Neural progenitor cell (in vitro differentiated cells): Measurements from ENCODE around the gene KDSR. TPM values are rescaled to one million over a fixed set of nuclear protein-coding genes. Genes with fewer than 3 reads are reported as not detected.

Source experiments
- DNase-seq: peaks from one replicate; pipeline ENCODE4 v3.0.0-alpha.2; 2016; ENCODE audit warnings: low spot score
- H2AFZ ChIP-seq: fragments of 200-600 bp; sonication (generic); replicated peaks from 2 replicates; pipeline ENCODE4 v1.6.1; 2016; ENCODE audit warnings: antibody characterized with exemption
- H3F3A ChIP-seq: fragments of 200-600 bp; sonication (generic); 2 replicates; pipeline ENCODE4 v1.6.1; 2016; ENCODE audit warnings: antibody characterized with exemption, low read depth
- H3K27ac ChIP-seq: fragments of 200-600 bp; sonication (generic); 2 replicates; pipeline ENCODE4 v1.5.1; 2016; ENCODE audit warnings: mild to moderate bottlenecking
- H3K27me3 ChIP-seq: fragments of 200-600 bp; sonication (generic); 2 replicates; pipeline ENCODE4 v1.6.1; 2016; ENCODE audit warnings: mild to moderate bottlenecking, moderate library complexity
- H3K36me3 ChIP-seq: fragments of 200-600 bp; sonication (generic); 2 replicates; pipeline ENCODE4 v1.5.1; 2016
- H3K4me1 ChIP-seq: fragments of 200-600 bp; sonication (generic); 2 replicates; pipeline ENCODE4 v1.6.1; 2016; ENCODE audit warnings: mixed run types
- H3K4me2 ChIP-seq: fragments of 200-600 bp; sonication (generic); 2 replicates; pipeline ENCODE4 v1.6.1; 2016
- H3K4me3 ChIP-seq: fragments of 200-600 bp; sonication (generic); 2 replicates; pipeline ENCODE4 v1.5.1; 2016
- H3K79me2 ChIP-seq: fragments of 200-600 bp; sonication (generic); 2 replicates; pipeline ENCODE4 v1.6.1; 2016; ENCODE audit warnings: low read depth
- H3K9ac ChIP-seq: fragments of 200-600 bp; sonication (generic); 2 replicates; pipeline ENCODE4 v1.6.1; 2016
- H3K9me3 ChIP-seq: fragments of 200-600 bp; sonication (generic); 2 replicates; pipeline ENCODE4 v1.5.1; 2016; ENCODE audit warnings: low read depth
- H4K20me1 ChIP-seq: fragments of 200-600 bp; sonication (generic); 2 replicates; pipeline ENCODE4 v1.6.1; 2016; ENCODE audit warnings: low read depth
- H3K27ac Mint-ChIP-seq: 3 replicates; pipeline ENCODE4 v1.8.0; 2021; ENCODE audit warnings: mixed read lengths
- H3K27me3 Mint-ChIP-seq: 2 replicates; pipeline ENCODE4 v1.8.0; 2022; ENCODE audit warnings: low read depth, mild to moderate bottlenecking, inconsistent platforms, moderate library complexity, mixed read lengths; ENCODE audit not compliant: insufficient read depth
- H3K36me3 Mint-ChIP-seq: 3 replicates; pipeline ENCODE4 v1.8.0; 2021; ENCODE audit warnings: mixed read lengths
- H3K4me1 Mint-ChIP-seq: 3 replicates; pipeline ENCODE4 v1.8.0; 2021; ENCODE audit warnings: mixed read lengths
- H3K4me3 Mint-ChIP-seq: 3 replicates; pipeline ENCODE4 v1.8.0; 2021; ENCODE audit warnings: mild to moderate bottlenecking, moderate library complexity, mixed read lengths
- H3K9me3 Mint-ChIP-seq: 3 replicates; pipeline ENCODE4 v1.8.0; 2020; ENCODE audit warnings: mixed read lengths
- CTCF ChIP-seq: fragments of 200-600 bp; sonication (generic); IDR thresholded peaks from 2 replicates; pipeline ENCODE4 v1.5.1; 2017; ENCODE audit warnings: antibody characterized with exemption, mild to moderate bottlenecking
- EZH2 ChIP-seq: fragments of 200-600 bp; sonication (generic); IDR thresholded peaks from 2 replicates; pipeline ENCODE4 v1.6.1; 2017; ENCODE audit warnings: antibody characterized with exemption, mild to moderate bottlenecking, moderate library complexity
- EZH2phosphoT487 ChIP-seq: fragments of 200-600 bp; sonication (generic); IDR thresholded peaks from 2 replicates; pipeline ENCODE4 v1.6.1; 2017; ENCODE audit warnings: antibody characterized with exemption
- total RNA-seq: library from RNA; depleted of rRNA; stranded (reverse); fragments of >200 nt; gene quantifications from 2 replicates; pipeline ENCODE4 v1.2.3, GENCODE V29; 2015; ENCODE audit warnings: low replicate concordance

Gene KDSR
- total RNA-seq, 1 donor from 2014 or later = 20.6 TPM

DNA sequence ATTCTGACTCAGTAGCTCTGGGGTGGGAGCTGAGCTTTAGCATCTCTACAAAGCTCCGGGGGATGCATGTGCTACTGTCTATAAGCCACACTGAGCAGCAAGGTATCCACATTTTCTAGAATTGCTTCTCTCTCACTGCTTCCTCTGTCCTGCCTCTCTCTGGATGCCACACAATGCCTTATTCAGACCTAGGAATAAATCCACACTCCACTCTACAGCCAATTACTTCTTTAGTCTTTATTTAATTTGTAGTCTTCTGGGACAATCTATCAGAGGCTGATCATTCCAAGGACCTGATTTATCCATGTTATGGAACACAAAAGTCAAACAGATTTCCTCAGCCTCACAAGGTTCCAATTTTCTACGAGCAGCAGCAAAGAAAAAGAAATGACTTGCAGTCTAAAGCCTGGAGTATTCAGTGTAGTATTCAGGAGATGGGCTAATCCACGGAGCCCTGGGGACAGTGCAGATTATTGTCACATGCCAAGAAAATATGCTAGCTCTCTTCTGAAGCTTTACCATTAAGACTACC, 51.8 kb downstream of the KDSR start:
- no peak overlapping the region for H3K4me3 ChIP-seq
- no peak for DNase-seq

DNA sequence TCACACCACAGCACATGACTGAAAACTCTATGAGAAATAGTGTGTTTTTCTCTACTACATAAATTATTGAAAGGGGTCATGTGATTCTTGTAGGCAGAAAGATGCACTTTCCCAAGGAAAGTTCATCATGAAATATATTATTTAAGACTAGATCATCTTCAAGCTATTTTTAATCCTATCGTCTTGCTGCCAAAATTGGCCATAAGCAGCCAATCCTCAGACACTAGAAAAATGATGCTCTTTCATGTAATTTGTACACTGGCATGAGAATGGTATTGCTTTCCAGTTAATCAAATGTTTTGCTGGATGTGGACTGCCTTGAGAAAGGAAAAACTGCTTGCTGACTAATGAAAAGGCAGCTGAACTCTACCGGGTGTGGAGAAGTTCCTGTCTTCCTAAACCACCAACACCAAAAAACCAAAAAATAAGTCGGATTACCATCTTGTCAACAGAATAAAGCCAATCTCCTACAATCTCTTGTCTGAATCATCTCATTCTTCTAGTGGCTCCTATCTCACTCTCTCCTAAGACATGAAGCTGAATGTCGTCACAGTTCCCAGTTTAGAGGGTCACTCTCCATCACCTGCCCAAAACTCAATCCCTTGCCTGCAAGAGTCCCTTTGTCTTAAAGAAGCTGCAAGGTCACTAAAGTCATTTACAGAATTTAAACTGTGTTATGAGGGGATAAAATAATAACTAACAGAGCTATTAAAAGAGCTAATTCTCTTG, 52.8 kb downstream of the KDSR start:
- no peak for TF ChIP-seq CTCF
- TF ChIP-seq EZH2 = no peak
- TF ChIP-seq EZH2phosphoT487 = no peak
- no peaks in the 10 kb centered on the region for H3K36me3 ChIP-seq
- H3K79me2 ChIP-seq = no peaks in the 10 kb centered on the region
- H3K4me2 ChIP-seq = no peak overlapping the region
- H3K4me3 ChIP-seq = no peak overlapping the region
- no peak for DNase-seq
- Mint-ChIP-seq H3K27ac (no peak overlapping the region), H3K4me3 (no peak overlapping the region), H3K36me3 (peaks cover 20% of the 10 kb centered on the region), H3K4me1 (peaks cover 24% of the 10 kb centered on the region), H3K9me3 (no peaks in the 10 kb centered on the region), H3K27me3 (peaks cover 5% of the 10 kb centered on the region)
- no peak overlapping the region for H2AFZ ChIP-seq
- no peak overlapping the region for H3K9ac ChIP-seq
- H3K27ac ChIP-seq = no peak overlapping the region
- H4K20me1 ChIP-seq = peaks cover 8% of the 10 kb centered on the region
- peaks cover 36% of the 10 kb centered on the region for H3K27me3 ChIP-seq
- H3K4me1 ChIP-seq = peaks cover 9% of the 10 kb centered on the region
- no peaks in the 10 kb centered on the region for H3K9me3 ChIP-seq
- peaks cover 8% of the 10 kb centered on the region for H3F3A ChIP-seq

More for the DNA sequence above, 51.8 kb downstream of the KDSR start:
- H3K36me3 ChIP-seq = no peaks in the 10 kb centered on the region
- peaks cover 15% of the 10 kb centered on the region for H3K36me3 Mint-ChIP-seq
- peaks cover 7% of the 10 kb centered on the region for H3K27me3 Mint-ChIP-seq
- H3K4me2 ChIP-seq = no peak overlapping the region
- peaks cover 9% of the 10 kb centered on the region for H3K4me1 ChIP-seq
- H3K9ac ChIP-seq = no peak overlapping the region
- TF ChIP-seq CTCF (no peak), EZH2phosphoT487 (no peak), EZH2 (no peak)
- peaks cover 24% of the 10 kb centered on the region for H3K4me1 Mint-ChIP-seq
- no peak overlapping the region for H3K4me3 Mint-ChIP-seq
- peaks cover 8% of the 10 kb centered on the region for H4K20me1 ChIP-seq
- no peaks in the 10 kb centered on the region for H3K79me2 ChIP-seq
- no peaks in the 10 kb centered on the region for H3K9me3 ChIP-seq
- peaks cover 13% of the 10 kb centered on the region for H3F3A ChIP-seq
- H3K9me3 Mint-ChIP-seq = no peaks in the 10 kb centered on the region
- H3K27me3 ChIP-seq = peaks cover 41% of the 10 kb centered on the region
- no peak overlapping the region for H3K27ac Mint-ChIP-seq
- no peak overlapping the region for H3K27ac ChIP-seq
- no peak overlapping the region for H2AFZ ChIP-seq

GRCh38 chr18:63313396-63313917, 53.5 kb downstream of the KDSR start:
- Histone ChIP-seq H3K9me3 (no peaks in the 10 kb centered on the region), H2AFZ (no peak overlapping the region), H3F3A (peaks cover 8% of the 10 kb centered on the region), H3K36me3 (no peaks in the 10 kb centered on the region), H3K27ac (no peak overlapping the region), H3K9ac (no peak overlapping the region), H3K4me3 (no peak overlapping the region), H3K4me1 (peaks cover 2% of the 10 kb centered on the region), H3K27me3 (peaks cover 28% of the 10 kb centered on the region), H4K20me1 (peaks cover 1% of the 10 kb centered on the region), H3K4me2 (no peak overlapping the region), H3K79me2 (no peaks in the 10 kb centered on the region)
- Mint-ChIP-seq H3K27me3 (peaks cover 3% of the 10 kb centered on the region), H3K36me3 (peaks cover 19% of the 10 kb centered on the region), H3K4me1 (peaks cover 17% of the 10 kb centered on the region), H3K9me3 (no peaks in the 10 kb centered on the region), H3K27ac (no peak overlapping the region), H3K4me3 (no peak overlapping the region)
- DNase-seq = no peak
- TF ChIP-seq EZH2phosphoT487 = no peak
- TF ChIP-seq CTCF = no peak
- TF ChIP-seq EZH2 = no peak
